ENCODE measurements around the gene EPHA4.

DNA sequence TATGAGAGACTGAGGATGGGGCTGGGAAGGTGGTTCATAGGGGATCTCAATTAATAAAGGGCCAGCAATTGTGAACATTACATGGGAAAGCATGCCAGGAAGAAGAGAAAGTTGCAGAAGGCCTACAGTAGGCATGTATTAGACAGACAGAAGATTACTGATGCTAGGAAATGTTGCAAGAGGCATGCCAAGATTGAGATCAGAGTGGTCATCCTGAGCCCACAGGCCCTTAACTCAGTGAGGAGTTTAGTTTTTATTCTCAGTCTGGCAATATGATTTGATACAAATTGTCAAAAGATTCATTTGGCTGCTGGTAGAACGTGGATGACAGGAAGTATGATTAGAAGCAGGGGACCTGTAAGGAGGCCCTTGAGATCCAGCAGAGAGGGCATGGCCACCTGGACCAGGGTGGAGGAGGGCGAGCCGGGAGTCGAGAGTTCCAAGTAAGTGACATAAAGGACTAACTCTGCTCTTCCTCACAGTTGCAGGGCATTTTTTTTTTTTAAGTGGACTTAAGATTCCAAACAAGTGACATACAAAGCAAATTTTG is 54.9 kb downstream of the EPHA4 start:
- no peak for TF ChIP-seq EZH2phosphoT487 (IDR thresholded peaks at IDR 0.05; ENCODE audit: borderline replicate concordance, low read depth, low read length)
- TF ChIP-seq CTCF (conservative IDR thresholded peaks at IDR 0.05; ENCODE audit: low read length): no peak
